Measurements from ENCODE around the gene FTH1.

Gene FTH1

GRCh38 chr11:61925736-61926135, 41.7 kb downstream of the FTH1 start:
- Mint-ChIP-seq H3K27me3 (ENCODE audit: low read depth) (peaks cover 6% of the 10 kb centered on the region), H3K36me3 (ENCODE audit: low read depth) (no peaks in the 10 kb centered on the region), H3K4me1 (ENCODE audit: low read depth) (no peaks in the 10 kb centered on the region), H3K4me3 (no peak overlapping the region), H3K27ac (no peak overlapping the region), H3K9me3 (no peaks in the 10 kb centered on the region)
- DNase-seq (ENCODE audit: low spot score) = no peak

- peaks cover 19% of the 10 kb centered on the region for H3K27me3 Mint-ChIP-seq (ENCODE audit: low read depth)
- DNase-seq (ENCODE audit: low spot score) = no peak
- H3K4me1 Mint-ChIP-seq (ENCODE audit: low read depth) = no peaks in the 10 kb centered on the region
- no peak overlapping the region for H3K27ac Mint-ChIP-seq
- no peaks in the 10 kb centered on the region for H3K9me3 Mint-ChIP-seq
- no peaks in the 10 kb centered on the region for H3K36me3 Mint-ChIP-seq (ENCODE audit: low read depth)
- no peak overlapping the region for H3K4me3 Mint-ChIP-seq
Observed at GRCh38 chr11:61924064-61924455, 43.4 kb downstream of the FTH1 start.

DNA sequence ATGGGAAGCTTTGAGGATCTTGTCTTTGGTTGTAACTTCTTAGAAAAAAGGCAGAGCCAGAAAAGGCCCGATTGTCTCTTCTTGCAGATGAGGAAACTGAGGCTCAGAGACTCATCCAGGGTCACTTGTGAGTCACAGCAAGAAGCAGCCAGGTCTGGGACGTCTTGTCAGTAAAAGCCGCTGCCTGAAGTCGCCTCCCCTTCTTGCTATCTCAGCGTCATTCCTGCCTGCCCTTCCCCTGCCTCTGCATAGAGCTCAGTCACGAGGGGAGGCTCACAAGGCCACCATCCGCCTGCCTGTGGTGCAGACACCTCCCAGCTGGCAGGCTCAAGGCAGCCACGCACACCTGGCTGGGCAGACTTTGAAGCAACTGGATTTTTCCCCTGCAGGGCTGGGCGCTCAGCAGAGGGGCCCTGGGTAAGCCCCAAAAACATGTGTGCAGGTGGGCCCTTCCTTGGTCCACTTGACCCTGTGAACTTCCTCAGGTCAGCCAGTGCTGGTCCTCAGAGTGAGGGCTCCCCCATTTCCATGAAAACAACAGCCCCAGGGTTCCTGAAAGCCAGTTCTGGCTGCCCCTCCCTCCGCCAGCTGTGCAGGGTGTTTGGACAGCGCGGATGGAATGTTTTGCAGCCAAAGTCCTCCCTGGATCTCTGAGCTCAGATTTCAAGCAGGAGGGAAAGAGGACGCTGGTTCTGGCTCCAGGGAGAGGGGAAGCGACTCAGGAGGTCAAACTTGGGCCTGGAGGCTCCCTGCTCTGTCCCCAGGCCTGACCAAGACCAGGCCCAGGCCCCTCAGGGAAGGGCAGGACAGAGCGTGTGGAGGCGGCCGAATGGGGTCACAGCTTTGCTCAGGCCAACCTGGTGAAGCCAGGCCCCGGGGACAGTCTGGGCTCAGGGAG, 44.0 kb downstream of the FTH1 start:
- H3K9me3 Mint-ChIP-seq = no peaks in the 10 kb centered on the region
- H3K27me3 Mint-ChIP-seq (ENCODE audit: low read depth) = peaks cover 25% of the 10 kb centered on the region
- no peaks in the 10 kb centered on the region for H3K36me3 Mint-ChIP-seq (ENCODE audit: low read depth)
- no peak overlapping the region for H3K4me3 Mint-ChIP-seq
- no peak overlapping the region for H3K27ac Mint-ChIP-seq
- no peak for DNase-seq (ENCODE audit: low spot score)
- H3K4me1 Mint-ChIP-seq (ENCODE audit: low read depth) = no peaks in the 10 kb centered on the region

DNA sequence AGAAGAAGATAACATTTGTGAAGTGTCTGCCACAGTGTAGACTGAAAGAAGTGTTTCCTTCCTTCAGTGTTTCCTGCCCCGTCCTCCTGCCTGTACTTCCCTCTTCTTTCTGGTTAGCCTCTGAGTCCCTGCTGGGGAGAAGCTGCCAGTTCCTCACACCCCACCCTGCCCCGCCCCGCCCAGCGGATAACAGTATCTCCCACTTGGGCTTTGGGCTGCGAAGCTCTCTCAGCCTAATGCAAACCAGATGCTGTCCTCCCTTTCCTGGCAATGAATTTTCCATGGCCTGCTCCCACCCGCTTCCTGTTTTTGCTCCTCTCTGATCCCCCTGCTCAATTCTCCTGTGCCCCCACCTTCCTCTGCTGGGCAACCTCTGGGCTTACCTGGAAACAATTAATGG, 44.9 kb downstream of the FTH1 start:
- Mint-ChIP-seq H3K4me3 (no peak overlapping the region), H3K9me3 (no peaks in the 10 kb centered on the region), H3K4me1 (ENCODE audit: low read depth) (peaks cover 4% of the 10 kb centered on the region), H3K27me3 (ENCODE audit: low read depth) (peaks cover 34% of the 10 kb centered on the region), H3K27ac (no peak overlapping the region), H3K36me3 (ENCODE audit: low read depth) (no peaks in the 10 kb centered on the region)
- DNase-seq (ENCODE audit: low spot score) = no peak

DNA sequence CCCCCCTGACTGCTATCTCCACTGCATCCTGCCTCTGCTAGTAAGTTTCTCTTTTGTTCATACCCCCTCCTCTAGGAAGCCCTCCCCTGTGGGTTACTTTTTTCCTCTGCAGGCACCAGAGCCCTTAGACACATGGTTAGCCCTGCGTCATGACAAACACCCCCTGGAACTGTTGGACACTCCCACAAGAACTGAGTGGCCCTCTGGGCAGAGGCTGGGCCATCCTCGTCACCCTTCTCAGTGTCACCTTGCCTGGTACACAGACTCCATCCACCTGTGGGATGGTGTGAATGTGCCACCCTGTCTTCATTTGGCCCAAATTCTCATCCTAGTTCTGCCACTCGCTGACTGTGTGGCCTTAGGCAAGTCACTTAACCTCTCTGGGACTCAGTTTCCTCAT, 46.0 kb downstream of the FTH1 start:
- peaks cover 4% of the 10 kb centered on the region for H3K4me1 Mint-ChIP-seq (ENCODE audit: low read depth)
- H3K27me3 Mint-ChIP-seq (ENCODE audit: low read depth) = peaks cover 40% of the 10 kb centered on the region
- no peak overlapping the region for H3K4me3 Mint-ChIP-seq
- DNase-seq (ENCODE audit: low spot score) = no peak
- no peaks in the 10 kb centered on the region for H3K36me3 Mint-ChIP-seq (ENCODE audit: low read depth)
- H3K9me3 Mint-ChIP-seq = no peaks in the 10 kb centered on the region
- H3K27ac Mint-ChIP-seq = no peak overlapping the region

DNA sequence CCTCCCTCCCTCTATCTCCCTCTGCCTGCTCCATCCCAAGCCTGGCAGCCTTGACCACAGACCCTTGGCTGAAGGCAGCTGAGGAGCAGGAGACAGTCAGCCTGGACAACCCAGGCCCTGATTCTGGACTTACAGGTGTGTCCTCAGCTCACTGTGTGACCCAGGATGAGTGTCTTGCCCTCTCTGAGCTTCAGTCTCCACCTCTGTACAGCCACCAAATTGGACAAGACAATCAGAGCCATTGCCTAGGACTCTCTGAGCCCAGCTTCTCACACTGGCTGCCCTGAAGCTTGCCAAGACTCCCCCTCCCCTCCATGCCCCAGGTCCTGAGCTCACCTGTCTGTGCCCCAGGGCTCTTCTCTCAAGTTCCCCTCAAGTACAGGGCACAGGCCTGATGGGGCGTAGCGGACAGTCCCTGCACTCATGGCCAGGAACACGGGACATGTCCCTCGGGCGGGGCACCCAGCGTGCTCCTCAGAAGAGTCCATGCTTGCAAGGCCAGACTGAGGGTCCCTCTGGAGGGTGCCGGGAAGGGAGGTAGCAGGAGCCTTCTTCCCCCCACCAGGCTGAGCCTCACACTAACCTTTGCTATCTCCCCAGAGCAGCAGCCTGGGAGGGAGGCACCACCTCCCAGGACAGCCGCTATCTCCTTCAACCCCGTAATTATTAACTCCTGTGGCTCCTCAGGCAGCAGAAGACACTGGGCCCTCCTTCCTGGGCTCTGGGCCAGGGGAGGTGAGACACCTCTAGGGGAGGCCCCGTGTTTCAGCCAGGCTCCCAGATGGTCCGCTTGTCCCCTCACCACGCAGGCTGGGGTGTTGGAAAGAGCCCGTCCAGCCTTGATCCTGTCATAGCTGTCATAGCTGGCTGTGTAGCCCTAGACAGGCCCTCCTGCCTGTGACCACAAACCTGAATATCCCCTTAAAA, 47.5 kb downstream of the FTH1 start:
- Mint-ChIP-seq H3K4me1 (ENCODE audit: low read depth) (peaks cover 4% of the 10 kb centered on the region), H3K27me3 (ENCODE audit: low read depth) (peaks cover 49% of the 10 kb centered on the region), H3K9me3 (no peaks in the 10 kb centered on the region), H3K27ac (no peak overlapping the region), H3K4me3 (no peak overlapping the region), H3K36me3 (ENCODE audit: low read depth) (no peaks in the 10 kb centered on the region)
- no peak for DNase-seq (ENCODE audit: low spot score)

GRCh38 chr11:61918938-61919704, 48.3 kb downstream of the FTH1 start:
- DNase-seq (ENCODE audit: low spot score) = no peak
- Mint-ChIP-seq H3K4me1 (ENCODE audit: low read depth) (peaks cover 4% of the 10 kb centered on the region), H3K27ac (no peak overlapping the region), H3K36me3 (ENCODE audit: low read depth) (no peaks in the 10 kb centered on the region), H3K9me3 (no peaks in the 10 kb centered on the region), H3K27me3 (ENCODE audit: low read depth) (peaks cover 53% of the 10 kb centered on the region), H3K4me3 (no peak overlapping the region)

DNA sequence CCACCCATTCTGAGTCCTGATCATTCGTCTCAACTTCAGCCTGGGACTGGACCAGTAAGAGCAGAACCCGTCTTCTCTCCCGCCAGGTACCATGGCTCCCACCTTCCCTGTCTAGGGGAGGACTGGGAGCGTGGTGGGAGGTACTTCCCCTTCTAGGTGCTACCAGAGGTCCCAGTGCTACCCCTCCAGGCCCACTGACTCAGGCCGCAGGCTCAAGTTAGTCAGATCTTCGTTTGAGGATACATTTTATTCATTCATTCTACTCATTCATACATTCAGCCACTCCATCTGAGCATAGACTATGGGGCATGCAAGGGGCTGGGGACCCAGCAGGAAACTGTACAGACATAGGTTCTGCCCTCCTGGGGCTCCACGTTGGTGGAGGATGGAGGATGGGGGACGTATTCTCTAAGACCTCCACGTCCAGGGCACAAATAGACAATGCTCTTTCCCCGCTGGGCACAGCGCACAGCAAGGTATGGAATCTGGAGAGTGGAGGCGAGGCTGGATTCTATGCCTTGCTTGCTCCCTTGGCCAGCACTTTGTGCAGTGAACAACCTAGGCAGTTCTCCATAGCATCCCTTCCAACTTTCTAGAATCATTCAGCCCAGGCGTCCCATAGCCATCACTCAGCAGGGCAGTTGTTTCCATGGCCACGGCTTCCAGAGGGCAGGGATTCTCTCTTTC, 49.0 kb downstream of the FTH1 start:
- Mint-ChIP-seq H3K27me3 (ENCODE audit: low read depth) (peaks cover 56% of the 10 kb centered on the region), H3K4me3 (peak overlapping the region; percentile 69), H3K36me3 (ENCODE audit: low read depth) (no peaks in the 10 kb centered on the region), H3K4me1 (ENCODE audit: low read depth) (peaks cover 4% of the 10 kb centered on the region), H3K9me3 (no peaks in the 10 kb centered on the region), H3K27ac (no peak overlapping the region)
- no peak for DNase-seq (ENCODE audit: low spot score)

DNA sequence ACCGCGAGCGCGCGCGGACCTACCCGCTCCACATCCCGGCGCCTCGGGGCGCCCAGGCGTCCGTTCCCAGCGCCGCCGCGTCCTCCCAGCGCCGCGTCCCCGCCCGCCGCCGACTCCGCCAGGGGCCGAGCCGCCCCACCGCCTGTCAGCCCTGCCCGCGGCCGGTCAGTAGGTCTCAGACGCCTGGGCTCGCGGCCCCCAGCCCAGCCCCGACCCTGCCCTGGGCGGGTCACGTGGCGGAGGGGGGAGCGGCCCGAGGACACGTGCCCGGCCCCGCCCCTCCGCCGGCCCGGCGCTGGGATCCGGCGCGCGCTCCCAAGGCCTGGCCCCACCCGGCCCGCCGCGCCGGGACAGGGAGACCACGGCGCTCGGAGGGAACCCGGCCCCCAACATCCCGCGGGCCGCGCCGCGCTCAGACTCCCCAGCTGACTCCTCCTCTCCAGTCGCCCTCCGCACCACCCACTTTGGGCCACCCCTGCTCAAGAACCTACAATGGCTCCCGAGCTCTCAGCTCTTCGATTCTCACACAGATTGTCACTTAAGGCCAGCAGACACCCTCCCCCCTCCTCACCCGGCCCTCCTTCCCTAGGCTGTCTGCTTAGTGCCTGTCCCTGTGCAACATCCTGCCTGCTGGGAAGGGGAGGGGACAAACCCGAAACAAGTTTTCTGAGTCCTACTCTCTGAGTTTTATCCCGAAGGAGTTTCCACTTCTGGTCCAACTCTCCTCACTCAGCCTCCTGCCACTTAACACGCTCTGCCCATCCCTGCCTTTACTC, 49.9 kb downstream of the FTH1 start, which contains the start of gene RAB3IL1:
RAB3IL1 (minus strand) TSS at position 233 of the 776 bp plus-strand sequence; CDS start at position 34, 199 bp downstream.
- Mint-ChIP-seq H3K27me3 (ENCODE audit: low read depth) (peaks cover 56% of the 10 kb centered on the region), H3K36me3 (ENCODE audit: low read depth) (no peaks in the 10 kb centered on the region), H3K4me3 (peak within 1 kb of the TSS; percentile 69), H3K4me1 (ENCODE audit: low read depth) (peaks cover 4% of the 10 kb centered on the region), H3K9me3 (no peaks in the 10 kb centered on the region), H3K27ac (no peak within 1 kb of the TSS)
- DNase-seq (ENCODE audit: low spot score) = no peak

- peaks cover 4% of the 10 kb centered on the region for H3K4me1 Mint-ChIP-seq (ENCODE audit: low read depth)
- H3K4me3 Mint-ChIP-seq = peak overlapping the region; percentile 24
- no peak overlapping the region for H3K27ac Mint-ChIP-seq
- no peaks in the 10 kb centered on the region for H3K9me3 Mint-ChIP-seq
- no peaks in the 10 kb centered on the region for H3K36me3 Mint-ChIP-seq (ENCODE audit: low read depth)
- DNase-seq (ENCODE audit: low spot score) = no peak
- peaks cover 56% of the 10 kb centered on the region for H3K27me3 Mint-ChIP-seq (ENCODE audit: low read depth)
Observed at GRCh38 chr11:61916737-61917333, 50.6 kb downstream of the FTH1 start.

- Mint-ChIP-seq H3K36me3 (ENCODE audit: low read depth) (no peaks in the 10 kb centered on the region), H3K4me1 (ENCODE audit: low read depth) (peaks cover 4% of the 10 kb centered on the region), H3K9me3 (no peaks in the 10 kb centered on the region), H3K27me3 (ENCODE audit: low read depth) (peaks cover 48% of the 10 kb centered on the region), H3K4me3 (no peak overlapping the region), H3K27ac (no peak overlapping the region)
- DNase-seq (ENCODE audit: low spot score) = no peak
Observed at GRCh38 chr11:61914471-61915171, 52.8 kb downstream of the FTH1 start.

Data from T-helper 2 cell treated with Interferon-gamma antibody and Interleukin-4, amounts not matched to agents 5 μg/mL and 100 μg/mL, for 36 hours (primary cell).